Renal pelvis (tissue), 12 donors: ENCODE measurements around the gene GNGT1. TPM values are rescaled to one million over a fixed set of nuclear protein-coding genes. Genes with fewer than 3 reads are reported as not detected.

Source experiments
- DNase-seq: peaks from one replicate; pipeline ENCODE4 v3.0.0-alpha.2; 2013
- long read RNA-seq, 16 experiments: transcript quantifications; one replicate each; lab custom pipeline, GENCODE V29; 2026
- polyA plus RNA-seq, 3 donors: library from polyadenylated mRNA; unstranded; fragments of 120-200 nt; gene quantifications; one replicate each; pipeline ENCODE4 v1.2.1, GENCODE V29; 2013; ENCODE audit not compliant: insufficient read length in 3 of 3

The GNGT1 gene
- polyA plus RNA-seq = under 1 TPM in 1 of 3 donors, not detected in 2; 0.17 TPM
- long read RNA-seq, donor 1 = 0 reads
- long read RNA-seq, donor 2, partial matches to known transcripts = 12 of 40 reads
- long read RNA-seq, donor 2, other reads (novel, unspliced or antisense) = 28 of 40 reads
- long read RNA-seq, donor 3, partial matches to known transcripts = 0 of 22 reads
- long read RNA-seq, donor 3, other reads (novel, unspliced or antisense) = 22 of 22 reads
- long read RNA-seq, donor 4, partial matches to known transcripts = 0 of 17 reads
- long read RNA-seq, donor 4, other reads (novel, unspliced or antisense) = 17 of 17 reads
- long read RNA-seq, donor 5 = 0 reads
- long read RNA-seq, donor 6, partial matches to known transcripts = 17 of 34 reads
- long read RNA-seq, donor 6, other reads (novel, unspliced or antisense) = 17 of 34 reads
- long read RNA-seq, donor 7 = 0 reads
- long read RNA-seq, donor 8 = 0 reads
- long read RNA-seq, donor 9, partial matches to known transcripts = 11 of 33 reads
- long read RNA-seq, donor 9, other reads (novel, unspliced or antisense) = 22 of 33 reads
- long read RNA-seq, donor 10, partial matches to known transcripts = 0 of 15 reads
- long read RNA-seq, donor 10, other reads (novel, unspliced or antisense) = 15 of 15 reads
- long read RNA-seq, donor 11 = 0 reads
- long read RNA-seq, donor 12, partial matches to known transcripts = 11 of 29 reads
- long read RNA-seq, donor 12, other reads (novel, unspliced or antisense) = 18 of 29 reads
- long read RNA-seq, donor 13 = 0 reads
- long read RNA-seq, donor 14, partial matches to known transcripts = 7 of 34 reads
- long read RNA-seq, donor 14, other reads (novel, unspliced or antisense) = 27 of 34 reads
- long read RNA-seq, donor 15, partial matches to known transcripts = 11 of 35 reads
- long read RNA-seq, donor 15, other reads (novel, unspliced or antisense) = 24 of 35 reads
- long read RNA-seq, donor 16, partial matches to known transcripts = 14 of 35 reads
- long read RNA-seq, donor 16, other reads (novel, unspliced or antisense) = 21 of 35 reads

DNA sequence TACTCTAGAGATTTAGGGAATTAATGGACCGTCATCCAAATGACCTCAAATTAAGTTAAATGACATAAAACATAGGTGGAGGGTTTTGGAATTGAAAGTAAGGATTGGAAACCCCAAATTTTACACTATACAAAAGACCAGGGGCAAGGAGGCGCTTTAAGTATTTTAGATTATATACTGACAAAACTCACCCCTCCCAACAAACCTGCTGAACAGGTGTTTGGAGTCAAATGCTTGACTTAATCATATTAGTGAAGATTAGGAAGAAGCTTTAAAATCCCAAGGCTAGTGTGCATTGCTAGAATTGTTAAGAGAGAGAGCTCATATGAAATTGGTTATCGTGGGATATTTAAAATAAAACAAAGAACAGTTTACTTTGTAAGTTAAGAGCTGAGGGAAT lies at the start of gene GNGT1:
TSS of gene GNGT1 (plus strand) at position 301 of the 400 bp plus-strand sequence. CDS start 180 bp downstream, outside the sequence.
- no peak for DNase-seq

DNA sequence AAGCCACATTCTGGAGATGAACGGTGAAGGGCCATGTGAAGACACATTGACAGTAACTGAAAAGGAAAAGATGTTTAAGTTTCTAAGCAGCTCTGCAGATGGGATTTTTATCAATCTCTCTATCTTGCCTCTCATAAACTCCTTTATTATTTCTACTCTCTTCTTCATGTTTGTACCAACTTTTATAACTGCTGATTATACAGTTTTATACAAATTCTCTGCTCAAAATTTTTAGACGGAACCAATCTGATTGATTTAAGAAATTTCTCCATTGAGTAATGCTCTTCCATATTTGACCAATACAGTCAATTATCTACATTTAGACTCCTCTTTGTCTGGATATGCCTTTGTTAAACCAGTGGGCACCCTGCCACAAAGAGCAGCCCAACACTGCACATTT lies 47.5 kb upstream of the GNGT1 start:
- no peak for DNase-seq

DNA sequence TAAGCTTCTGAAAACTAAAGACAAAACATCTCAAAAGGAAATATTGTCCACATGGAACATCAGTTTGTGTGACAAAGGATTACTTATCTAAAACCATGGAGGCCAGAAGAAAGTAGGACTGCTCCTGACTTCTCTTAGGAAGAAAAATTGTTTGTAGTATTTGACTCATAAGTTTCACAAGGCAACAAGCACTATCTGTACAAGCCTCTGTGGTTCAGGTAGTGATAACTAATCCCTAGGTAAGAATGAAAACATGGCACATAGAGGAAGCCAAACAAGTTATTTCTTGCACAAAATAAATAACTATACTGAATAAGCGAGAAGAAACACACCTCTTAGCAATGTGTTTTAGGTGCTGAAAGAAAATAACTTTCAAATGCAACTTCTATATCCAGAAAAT lies 46.1 kb upstream of the GNGT1 start:
- no peak for DNase-seq

DNA sequence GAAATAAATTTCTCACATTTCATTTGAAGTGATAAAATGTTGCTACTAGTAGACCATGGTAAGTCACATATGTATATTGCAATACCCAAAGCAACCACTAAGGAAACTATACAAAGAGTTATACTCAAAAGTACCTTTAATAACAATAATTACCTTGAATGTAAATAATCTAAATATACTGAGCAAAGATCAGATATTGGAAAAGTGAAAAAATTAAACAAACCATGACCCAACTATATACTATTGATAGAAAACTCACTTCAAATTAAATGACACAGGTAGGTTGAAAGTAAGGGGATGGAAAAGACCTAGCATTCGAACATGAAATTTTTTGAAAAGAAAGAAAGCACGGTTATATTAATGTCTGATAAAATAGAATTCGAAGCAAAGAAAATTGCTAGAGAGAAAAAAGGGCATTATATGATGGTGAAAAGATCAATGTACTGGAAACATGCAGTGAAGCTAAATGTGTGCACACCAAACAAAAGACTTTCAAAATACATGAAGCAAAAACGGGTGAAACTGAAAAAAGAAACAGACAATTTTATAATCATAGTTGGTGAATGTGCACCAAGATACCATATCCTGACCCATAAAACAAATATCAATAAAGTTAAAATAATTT lies 44.9 kb upstream of the GNGT1 start:
- DNase-seq = no peak

DNA sequence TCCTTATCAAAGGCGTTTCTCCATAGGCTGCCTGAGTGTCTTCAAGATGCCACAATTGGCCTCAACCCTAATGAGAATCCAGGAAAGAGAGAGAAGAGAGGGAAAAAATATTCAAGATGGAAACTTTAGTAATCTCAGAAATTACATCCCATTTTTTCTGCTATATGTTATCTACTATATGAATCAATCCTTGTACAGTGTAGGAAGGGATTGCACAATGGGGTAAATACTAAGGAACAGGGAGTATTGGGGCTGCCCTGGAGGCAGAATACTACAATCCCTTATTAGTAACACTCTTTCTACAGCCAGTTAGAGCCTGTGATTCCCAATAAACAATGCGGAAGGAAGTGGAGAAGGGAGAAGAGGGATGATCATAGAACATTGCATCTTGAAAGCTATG lies 43.7 kb upstream of the GNGT1 start:
- DNase-seq = no peak

DNA sequence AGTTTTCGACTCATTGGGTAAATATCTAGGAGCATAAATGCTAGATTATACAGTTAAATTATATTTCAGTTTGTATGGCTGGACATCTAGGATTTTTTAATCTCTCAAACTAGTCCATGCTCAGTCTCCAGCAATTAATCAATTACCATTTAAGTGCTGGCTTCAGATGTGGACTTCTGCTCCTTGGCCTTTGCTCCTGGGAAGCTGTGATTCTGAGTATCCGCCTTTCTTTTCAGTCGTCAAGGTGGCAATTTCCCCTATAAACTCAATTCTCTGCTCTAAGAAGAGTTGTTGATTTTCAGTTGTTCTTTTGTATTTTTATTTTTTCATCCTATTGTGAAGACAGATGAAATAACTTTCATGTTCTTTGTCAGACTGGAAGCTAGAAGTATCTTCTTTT lies 39.5 kb upstream of the GNGT1 start:
- no peak for DNase-seq

DNA sequence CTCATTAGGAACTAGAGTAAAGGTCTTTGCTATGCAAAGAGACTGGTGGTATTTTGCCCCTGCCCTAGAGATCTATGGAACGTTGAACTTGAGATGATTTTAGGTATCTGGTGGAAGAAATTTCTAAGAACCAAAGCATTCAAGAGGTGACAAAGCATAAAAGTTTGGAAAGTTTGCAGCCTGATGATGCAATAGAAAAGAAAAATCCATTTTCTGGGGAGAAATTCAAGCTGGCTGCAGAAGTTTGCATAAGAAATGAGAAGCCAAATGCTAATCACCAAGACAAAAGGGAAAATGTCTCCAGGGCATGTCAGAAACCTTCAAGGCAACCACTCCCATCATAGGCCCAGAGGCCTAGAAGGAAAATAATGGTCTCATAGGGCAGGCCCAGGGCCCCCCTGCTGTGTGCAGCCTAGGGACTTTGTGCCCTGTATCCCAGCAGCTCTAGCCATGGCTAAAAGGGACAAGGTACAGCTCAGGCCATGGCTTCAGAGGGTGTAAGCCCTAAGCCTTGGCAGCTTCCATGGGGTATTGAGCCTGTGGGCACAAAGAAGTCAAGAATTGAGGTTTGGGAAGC lies 32.3 kb upstream of the GNGT1 start:
- DNase-seq = no peak

DNA sequence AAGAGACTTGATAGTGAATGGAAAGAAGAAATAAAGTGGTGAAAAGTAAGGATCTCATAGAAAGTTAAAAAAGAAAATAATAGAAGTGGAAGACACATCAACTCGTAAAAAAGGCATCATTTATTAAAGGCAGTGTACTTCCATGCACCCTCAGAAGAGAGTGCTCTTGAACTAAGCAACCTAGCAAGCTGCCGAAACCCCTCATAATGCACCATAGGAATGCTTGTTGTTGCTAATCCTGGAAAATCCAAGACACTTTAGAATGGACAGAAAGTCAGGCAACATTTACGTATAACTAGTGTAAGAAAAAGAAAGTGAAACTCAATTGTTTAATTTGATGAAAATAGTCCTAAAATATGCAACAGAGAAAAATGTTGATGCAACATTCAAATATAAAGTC lies 28.6 kb upstream of the GNGT1 start:
- no peak for DNase-seq

DNA sequence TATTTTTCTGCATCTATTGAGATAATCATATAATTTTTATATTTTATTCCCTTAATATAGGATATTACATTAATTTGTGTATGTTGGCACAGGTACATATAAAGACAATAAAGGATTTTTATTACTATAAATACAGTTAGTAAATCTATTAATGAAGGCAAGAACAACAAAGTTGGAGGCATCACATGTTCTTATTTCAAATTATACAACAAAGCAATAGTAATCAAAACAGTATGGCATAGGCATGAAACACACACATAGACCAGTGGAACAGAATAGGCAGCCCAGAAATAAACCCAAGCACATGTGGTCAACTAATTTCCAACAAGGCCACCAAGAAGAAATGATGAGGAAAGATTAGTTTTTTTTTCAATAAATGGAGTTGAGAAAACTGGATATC lies 27.0 kb upstream of the GNGT1 start:
- no peak for DNase-seq

DNA sequence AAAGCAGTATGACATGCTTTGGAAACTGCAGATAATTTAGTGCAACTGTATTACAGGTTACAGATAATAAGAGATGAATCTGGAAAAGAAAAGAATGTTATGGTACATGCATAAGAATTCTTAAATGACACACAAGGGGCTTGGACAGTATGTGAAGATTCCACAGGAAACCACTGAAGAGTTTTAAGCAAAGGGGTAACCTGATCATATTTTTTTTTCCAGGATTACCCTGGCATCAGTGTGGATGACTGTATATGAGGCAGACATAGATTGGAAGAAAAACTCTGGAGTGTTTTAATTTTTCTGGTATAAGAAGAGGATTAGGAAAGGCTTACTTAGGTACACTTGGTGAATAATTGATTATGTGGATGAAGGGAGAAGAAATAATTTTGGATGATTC lies 23.9 kb upstream of the GNGT1 start:
- no peak for DNase-seq

DNA sequence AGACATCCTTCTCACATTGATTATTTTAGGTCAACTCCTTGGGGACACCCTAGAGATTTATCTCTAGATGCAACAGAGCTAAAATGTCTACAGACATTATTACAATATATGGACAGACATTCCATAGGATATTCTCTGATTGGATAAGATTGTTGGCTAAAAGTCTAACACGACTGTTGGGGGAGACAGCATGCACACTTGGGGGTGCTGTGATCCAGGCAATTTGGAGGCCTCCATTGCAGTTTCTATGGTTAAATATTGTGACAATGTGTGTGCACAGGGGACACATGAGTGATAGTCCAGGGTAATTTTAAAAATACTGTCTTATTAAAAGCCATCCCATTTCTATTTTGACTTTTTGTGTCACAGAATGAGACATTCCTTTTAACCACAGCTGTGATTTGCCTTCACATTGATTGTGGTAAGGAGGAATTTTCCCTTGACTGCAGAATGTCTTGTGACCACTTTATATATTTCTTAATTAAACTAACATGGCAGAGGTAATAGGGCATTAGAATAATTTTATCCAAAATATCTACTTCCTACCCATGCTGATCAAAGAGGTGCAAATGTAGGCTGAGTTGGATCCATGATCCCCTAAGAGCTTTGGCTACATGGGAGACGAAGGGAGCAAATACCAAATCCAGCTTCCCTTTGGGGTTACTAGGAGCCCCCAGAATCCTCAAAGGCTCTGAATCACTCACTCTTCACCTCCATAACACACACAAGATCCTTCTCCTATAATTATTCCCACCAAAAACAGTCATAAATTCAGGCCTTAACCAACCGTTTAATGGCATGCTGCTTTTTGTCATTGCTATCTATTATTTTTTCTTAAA lies 23.1 kb upstream of the GNGT1 start:
- no peak for DNase-seq

DNA sequence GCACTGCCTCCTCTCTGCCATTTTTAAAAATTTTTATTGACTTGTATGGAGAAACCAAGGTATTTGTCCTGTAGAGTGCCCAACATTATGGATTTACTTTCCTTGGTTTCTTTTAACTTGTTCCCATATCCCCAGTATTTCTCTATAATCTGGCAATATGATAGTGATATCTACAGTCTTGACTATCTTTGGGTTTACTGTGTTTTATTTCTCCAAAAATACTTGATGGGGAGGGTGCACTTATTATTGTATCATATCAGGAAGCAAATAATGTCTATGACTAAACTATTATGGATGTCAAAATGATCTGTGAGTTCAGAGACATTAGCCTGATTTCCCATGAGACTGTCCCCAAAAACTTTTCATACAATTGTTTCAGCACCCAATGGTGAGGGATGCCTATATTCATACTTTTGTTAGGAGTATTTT lies 22.4 kb upstream of the GNGT1 start:
- no peak for DNase-seq

DNA sequence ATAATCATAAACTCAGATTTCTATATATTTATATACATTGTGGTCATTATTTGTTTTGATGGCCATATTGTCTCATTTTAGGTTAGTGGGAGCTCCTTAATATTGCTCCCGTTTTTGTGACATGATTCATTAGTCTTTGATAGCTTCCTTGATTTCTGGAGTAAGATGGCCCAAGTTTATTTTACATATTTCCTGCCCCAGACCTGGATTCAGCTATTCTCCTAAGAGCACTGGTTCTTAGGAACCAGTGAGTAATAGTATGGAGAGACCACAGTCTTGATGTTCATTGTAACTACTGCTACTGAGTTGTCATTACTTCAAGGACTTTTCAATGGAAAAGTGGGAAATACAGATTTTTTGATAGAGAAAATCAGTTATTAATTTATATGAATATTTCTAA lies 21.8 kb upstream of the GNGT1 start:
- DNase-seq = no peak

DNA sequence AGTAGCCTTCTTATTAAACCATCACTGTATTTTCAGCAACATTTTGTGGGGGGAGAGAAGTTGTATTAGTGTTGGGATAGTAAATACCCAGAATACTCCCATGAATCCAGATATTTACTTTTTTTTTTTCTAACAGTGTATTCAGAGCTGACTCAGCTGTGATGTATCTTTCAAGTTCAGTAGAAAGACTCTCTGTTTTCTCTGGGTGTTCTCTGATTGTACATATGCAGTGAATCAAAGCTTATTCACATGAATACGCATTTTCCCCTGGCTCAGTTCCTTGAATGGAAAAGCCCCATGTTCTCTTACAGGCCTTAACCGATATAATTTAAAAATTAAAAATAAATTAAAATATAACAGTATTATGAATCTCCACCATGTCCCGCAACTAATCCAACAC lies 17.1 kb upstream of the GNGT1 start:
- no peak for DNase-seq

DNA sequence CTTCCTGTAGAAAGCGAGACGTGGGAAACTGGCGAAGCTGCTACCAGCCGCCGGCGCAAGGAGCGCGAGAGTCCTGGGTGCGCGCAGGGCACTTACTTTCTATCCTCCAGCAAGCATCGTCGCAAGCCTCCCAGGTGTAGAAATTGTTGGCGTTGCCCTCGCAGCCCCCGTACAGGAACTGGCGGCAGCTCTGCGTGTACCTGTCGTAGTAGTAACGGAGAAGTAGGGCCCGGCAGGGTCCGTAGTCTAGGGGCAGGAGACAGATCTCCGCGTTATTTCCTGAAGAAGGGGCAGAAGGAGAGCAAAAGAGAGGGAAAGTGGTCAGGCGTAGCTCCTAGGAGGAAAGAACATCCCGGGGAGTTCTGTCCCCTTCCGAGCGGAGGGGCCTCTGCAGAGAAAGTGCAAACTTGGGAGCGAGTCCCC lies 16.3 kb upstream of the GNGT1 start:
- DNase-seq = peak; percentile 46

DNA sequence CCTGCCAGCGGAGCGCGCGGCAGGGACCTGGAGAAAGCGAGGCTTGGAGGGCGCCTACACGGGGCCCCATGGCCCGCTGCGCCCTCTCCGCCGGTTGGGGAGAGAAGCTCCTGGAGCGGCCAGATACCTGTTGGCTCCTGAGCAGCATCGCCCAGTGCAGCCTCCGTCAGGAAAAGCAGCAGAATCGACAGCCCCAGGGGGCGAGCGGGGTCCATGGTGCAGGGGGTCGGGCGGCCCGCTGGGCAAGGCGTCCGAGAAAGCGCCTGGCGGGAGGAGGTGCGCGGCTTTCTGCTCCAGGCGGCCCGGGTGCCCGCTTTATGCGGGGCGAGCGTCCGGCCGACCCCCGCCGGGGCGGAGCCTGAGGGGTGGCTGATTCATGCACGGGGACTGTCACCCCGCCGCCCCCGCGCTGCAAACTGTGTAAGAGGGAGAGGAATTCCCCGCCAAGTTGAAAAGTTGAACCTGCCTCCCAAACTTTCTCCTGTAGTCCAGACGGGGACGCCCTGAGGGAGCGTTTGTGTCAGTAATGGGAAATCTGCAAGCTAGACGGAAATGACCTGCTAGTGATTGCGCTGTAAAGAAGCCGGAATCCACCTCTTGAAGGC lies 15.8 kb upstream of the GNGT1 start, which contains the start of gene TFPI2:
TSS of gene TFPI2 (minus strand) at position 290 of the 605 bp plus-strand sequence. CDS start at position 215, 75 bp downstream.
- DNase-seq = peak; percentile 70

DNA sequence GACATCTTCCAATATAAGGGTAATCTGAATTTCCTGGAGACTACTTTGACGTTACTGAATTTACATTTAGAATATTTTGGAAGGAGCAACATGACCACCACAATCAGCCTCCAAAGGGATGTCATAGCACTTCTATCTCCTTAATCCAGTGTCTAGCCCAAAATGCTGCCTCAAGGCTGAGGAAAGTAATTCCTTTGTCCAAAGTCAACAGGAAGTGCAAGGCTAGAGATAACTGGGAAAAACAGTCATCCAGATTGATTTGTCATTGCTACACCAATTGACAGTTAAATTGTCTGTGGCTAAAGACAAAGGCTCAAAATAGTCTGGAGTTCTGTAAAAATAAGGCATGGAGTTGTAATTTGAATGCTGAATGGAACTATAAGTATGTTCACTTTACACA lies 11.9 kb upstream of the GNGT1 start:
- DNase-seq = no peak

DNA sequence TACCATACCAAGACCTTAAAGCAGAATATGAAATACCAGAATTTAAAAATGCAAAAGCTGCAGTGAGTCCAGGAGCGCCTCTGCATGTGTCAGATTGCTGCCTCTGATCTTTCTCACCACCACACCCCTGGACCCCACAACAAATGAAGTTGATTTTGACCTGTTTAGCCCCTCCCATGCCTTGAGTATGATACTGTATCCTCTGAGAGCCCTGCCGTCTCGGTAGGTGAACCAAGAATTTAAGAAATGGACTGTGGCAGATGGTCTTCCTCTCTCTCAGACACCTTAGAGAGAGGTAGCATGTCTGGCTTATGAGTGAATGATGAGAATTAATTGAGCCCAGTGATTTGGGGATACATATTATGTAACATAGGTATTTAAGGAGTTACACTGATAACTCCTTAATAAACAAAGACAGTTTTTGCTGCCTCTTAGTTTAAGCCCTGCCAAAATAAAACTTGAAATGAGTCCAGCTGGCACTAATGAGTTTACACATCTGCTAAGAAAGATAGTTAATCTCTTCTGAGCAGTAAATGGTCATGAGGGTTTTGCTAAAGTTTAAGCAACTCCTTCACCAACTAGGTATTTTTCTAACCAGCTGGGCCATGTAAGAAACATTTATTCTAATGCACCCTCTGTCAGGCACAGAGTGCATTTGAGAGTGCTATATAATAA lies 11.3 kb upstream of the GNGT1 start:
- DNase-seq = no peak

DNA sequence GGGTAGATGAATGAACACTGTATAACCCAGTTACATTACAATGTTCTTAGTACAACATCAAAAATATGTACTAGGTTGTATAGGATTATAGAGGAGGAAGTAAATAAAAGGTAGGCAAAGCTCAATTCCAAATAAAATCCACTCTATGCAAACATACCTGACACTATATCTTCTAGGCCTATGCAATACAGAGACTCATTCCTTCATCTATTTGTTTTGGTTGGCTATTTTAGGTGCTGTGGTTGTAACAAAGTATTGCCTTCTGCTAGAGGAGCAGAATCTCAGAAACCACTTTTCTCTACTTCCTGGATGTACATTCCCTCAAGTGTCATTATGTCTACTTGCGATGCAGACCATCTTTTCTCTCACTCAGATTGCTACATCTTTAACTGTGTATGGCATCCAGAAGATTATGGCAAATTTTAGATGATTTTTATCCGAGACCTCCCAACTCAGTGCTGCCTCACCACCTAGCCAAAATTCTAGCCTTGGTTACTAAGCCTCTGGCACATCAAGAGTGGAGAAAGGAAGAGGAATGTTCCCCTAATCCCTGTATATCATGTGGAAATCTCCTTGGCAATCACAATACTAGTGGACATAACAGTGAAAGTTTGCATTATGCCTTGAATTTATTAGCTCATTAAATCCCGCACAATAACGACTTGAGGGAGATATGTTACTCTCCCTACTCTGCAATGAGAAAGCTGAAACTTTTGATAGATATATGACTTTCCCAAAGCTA lies 10.3 kb upstream of the GNGT1 start:
- no peak for DNase-seq
